Skeletal muscle cell (primary cell): ENCODE measurements around the gene L3MBTL2.

ENCODE experiments used
- DNase-seq: peaks from one replicate; pipeline ENCODE4 v3.0.0-alpha.2; 2010; ENCODE audit warnings: low read depth
- H3K4me3 ChIP-seq: 2 replicates; pipeline ENCODE4 v1.5.1; 2011; ENCODE audit warnings: low read depth, mild to moderate bottlenecking, control low read depth, low read length, moderate library complexity

The L3MBTL2 gene

DNA sequence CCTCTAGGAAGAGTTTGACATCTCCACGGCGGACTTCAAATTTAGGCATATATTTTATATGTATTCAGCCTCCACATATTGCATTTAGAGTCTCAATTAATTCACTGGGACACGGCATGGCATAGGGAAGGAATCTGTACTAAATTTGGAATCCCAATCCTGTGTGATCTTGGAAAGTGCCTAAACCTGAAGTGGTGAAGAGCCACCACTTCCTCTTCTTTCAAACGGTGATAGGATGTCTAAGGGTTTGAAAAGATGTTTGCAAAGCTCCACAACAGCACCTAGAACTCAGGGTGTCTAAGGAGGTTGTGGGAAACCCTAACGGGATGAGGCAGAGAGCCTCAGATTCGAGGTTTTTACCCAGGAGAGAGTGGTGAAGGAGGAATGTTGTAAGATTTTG lies 1.0 kb upstream of the L3MBTL2 start:
- no peak for DNase-seq
- H3K4me3 ChIP-seq: no peak overlapping the region

DNA sequence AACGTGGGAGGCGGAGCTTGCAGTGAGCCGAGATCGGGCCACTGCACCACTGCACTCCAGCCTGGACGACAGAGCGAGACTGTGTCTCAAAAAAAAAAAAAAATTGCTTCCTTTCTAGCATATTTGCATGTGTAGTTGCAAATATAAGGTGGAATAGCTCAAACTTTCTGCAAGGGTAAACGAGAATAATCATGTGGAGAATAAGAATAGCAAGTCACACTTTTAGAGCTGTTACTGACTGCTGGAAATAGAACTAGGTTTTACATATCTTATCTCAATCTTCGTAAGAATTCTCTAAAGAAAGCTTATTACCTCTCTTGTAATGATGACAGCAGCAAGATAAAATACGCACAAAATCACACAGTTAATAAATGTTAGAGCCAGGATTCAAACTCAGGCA lies 1.6 kb downstream of the L3MBTL2 start:
- DNase-seq: no peak
- no peak overlapping the region for H3K4me3 ChIP-seq

DNA sequence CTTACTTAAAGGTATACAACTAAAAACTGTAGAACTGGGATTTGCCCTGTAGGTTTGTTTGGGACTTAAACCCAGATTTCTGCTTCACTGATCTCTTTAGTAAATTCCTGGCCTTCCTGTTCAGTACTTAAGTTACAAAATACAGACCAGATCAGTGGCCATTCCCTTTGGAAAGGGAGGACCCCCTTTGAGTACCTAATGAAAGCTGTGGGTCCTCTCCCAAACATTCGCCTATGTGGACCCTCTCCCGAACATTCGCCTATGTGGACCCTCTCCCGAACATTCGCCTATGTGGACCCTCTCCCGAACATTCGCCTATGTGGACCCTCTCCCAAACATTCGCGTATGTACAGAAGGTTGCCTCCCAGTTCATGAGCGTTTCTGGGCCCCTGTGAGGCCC lies 10.3 kb downstream of the L3MBTL2 start:
- H3K4me3 ChIP-seq: no peak overlapping the region
- no peak for DNase-seq

DNA sequence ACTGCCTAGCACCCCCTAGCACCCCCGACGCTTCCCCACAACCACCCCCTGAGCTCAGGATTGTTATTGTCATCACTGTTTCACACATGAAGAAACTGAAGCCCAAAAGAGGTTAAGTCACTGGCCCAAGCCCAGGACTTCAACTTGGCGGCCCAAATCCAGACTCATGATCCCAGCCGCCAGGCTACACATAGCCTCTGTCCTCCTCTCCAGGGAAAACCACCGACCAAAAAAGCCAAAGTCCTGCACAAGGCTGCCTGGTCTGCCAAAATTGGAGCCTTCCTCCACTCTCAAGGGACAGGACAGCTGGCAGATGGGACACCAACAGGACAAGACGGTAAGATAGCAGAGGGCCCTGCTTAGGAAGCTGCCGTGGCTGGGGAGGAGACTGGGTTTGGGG lies 10.8 kb downstream of the L3MBTL2 start:
- H3K4me3 ChIP-seq: no peak overlapping the region
- no peak for DNase-seq

DNA sequence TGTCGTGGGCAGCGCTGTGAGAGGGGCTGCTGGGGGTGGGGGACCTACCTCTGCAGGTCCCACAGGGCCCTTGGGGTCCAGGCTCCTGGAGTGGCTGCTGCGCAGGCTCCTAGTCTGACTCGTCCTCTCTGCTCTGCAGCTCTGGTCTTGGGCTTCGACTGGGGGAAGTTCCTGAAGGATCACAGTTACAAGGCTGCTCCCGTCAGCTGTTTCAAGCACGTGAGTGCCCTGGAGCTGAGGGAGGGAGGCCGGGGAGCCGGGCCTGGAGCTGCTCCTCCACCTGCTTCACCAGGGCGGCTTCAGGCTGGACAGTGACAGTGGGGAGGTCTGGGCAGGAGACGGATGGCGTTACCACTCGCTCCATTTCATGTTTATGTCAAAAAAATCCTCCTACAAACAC lies 11.9 kb downstream of the L3MBTL2 start:
- peak overlapping the region; percentile 21 for H3K4me3 ChIP-seq
- no peak for DNase-seq

DNA sequence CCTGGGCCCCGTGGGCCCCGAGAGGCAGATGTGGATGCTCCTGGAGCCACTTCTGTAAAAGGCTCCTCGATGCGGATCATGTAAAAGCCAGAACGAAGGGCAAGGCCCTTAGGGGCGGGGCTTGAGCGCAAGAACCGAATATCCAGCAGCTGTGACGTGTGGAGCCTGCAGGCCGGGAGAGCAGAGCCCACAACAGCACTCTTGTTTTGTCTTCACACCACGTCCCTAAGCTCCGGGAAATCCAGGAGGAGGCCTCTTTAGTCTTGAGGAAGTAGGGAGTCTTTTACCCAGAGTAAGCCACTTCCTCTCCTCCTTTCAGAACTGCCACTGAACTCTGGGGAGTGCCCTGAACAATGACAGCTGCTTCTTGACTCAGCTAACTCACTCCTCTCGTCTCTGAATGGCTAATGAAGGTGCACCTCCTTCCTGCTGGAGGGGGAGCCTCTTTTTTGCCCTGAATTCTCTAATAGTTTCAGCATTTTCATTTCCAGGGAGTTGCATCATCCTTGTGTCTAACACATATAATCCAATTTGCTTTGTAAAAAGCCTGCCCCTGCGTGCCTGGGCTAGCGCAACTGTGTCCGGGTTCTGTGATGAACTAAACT lies 12.5 kb downstream of the L3MBTL2 start:
- peak overlapping the region; percentile 21 for H3K4me3 ChIP-seq
- peak; percentile 57 for DNase-seq

DNA sequence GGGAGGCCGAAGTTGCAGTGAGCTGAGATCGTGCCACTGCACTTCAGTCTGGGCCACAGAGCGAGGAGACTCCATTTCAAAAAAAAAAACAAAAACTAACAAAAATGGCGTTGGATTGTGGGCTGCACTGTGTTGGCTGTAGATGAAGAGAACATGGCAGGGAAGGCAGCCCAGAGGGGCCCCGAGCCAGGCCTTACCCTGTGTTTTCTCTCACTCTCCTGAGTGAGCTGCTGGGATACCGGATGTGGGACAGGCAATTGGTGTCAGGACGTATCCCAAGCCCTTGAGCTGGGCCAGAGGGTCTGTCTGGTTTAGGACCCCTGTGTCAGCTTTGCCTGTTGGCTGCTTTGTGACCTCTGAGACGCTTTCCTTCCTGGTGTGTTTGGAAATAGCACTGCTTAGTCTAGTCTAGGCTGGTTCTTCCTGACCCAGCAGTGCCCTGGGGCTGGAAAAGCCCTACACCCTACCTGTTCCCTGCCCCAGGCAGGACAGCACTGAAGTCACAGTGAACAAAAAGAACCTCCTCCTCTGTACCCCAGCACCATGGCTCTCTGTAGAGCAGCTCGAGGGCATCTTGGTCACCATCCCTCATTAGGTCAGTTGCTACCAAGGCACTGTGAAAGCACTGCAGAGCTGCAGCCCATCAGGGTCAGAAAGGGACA lies 17.9 kb downstream of the L3MBTL2 start:
- H3K4me3 ChIP-seq: no peak overlapping the region
- no peak for DNase-seq

DNA sequence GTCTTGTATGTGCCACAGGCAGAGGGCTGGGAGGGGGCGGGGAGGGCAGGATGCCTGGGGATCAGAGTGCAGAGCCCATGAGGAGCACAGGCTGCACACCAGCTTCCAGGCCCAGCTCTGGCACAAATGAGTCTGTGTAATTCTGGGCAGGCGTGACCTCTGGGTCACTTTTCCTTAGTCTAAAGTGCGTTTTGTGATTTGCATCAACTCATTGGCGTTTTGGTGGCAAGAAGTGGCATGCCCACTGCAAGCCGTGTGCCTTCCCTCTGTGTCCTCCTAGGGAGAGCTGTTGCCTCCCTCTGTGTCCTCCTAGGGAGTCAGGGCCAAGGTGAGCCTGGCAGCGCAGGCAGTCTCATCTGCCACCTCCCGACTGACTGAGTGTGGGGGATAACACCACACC lies 18.4 kb downstream of the L3MBTL2 start:
- no peak overlapping the region for H3K4me3 ChIP-seq
- DNase-seq: no peak

DNA sequence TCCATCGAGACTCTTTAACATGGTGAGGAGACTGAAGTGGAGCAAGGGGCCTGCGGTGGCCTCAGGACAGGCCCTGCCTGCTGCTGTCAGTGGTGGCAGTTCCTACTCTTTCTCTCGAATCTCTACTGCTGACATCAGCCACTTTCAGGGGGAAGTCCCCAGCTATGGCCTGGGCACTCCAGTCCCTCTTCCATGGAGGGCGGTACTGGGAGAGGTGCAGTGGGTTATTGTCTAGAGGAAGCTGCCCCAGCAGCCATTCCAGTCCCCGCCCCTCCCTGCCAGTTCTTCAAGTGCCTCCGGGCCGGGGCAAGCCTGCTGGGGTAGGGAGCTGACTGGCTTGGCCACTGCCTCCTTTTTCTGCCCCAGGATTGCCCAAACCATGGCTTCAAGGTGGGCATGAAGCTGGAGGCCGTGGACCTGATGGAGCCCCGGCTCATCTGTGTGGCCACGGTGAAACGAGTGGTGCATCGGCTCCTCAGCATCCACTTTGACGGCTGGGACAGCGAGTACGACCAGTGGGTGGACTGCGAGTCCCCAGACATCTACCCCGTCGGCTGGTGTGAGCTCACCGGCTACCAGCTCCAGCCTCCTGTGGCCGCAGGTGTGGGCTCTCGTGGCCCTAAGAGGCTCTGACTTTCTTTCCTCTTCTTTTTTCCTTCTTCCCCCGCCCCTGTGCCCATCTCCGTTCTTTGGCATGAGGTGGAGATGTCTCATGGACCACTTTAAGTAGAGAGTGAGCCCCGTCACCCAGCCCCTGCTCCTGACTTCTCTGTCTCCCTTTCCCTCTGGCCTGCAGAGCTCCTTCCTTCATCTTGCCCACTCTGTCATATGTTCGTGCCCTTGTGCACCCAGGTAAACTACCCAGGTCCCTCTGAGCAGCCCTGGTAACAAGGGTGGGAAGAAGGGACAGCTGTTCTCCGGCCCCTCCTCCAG lies 21.9 kb downstream of the L3MBTL2 start:
- no peak for DNase-seq
- H3K4me3 ChIP-seq: no peak overlapping the region

DNA sequence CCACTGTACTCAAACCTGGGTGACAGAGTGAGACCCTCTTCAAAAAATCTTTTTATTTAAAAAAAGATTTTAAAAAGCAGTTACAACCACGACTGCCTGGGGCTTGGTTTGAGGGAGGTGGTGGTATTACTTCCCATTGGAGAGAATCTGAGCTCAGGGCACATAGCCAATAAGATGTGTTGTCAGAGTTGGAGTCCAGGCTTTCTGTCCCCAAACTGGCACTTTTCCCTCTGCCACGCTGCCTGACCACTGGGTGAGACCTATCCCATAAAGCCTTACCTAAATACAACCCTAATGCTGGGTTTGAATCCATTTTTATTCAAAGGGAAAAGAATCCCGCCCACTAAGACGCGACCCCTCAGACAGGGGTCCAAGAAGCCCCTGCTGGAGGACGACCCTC lies 24.1 kb downstream of the L3MBTL2 start:
- no peak overlapping the region for H3K4me3 ChIP-seq
- no peak for DNase-seq

DNA sequence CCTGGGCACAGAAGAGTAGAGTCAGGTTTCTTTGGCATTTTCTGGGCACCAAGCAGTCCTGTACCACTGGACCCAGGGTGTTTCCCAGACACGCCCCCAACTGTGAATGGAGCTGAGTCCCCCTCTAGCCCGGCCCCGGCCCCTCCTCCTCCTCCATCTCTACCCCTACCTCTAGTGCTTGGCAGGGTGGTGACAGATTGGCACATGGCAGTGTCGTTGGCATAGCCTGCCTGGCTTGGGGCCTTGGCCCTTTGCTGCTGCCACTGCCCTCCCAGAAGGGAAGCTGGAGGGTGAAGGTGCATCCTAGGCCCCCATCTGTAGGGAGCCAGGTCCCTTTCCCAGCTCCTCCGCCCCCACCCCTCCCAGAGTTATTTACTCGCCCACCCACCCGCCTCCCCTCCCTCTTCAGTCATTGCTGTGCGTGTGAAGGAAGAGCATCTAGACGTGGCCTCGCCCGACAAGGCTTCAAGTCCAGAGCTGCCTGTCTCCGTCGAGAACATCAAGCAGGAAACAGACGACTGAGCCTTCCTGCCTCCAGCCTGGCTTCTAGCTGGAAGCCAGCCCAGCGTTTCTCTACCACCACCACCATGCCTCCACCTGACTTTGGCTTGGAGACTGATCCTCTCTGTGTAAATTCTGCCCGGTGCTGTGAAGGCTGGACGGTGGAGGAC lies 24.8 kb downstream of the L3MBTL2 start:
- H3K4me3 ChIP-seq: no peak overlapping the region
- no peak for DNase-seq

DNA sequence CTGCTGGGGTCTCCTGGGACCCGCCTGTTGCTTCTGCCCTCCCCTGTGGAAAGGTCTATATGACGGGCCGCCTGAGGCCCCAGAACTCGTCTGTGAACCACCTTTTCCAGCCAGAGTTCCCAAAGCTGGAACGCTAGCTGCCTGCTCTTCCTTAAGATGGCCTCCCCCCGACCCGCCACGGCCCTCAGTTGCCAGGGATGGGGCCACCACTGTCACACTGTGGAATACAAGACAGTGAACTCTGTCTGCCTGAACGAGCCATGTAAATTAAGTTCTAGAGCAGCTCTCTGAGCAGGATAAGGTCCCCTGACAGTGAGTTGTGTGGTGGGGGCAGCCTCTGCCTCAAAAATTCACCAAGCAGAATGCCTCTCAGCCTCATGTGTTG lies 25.3 kb downstream of the L3MBTL2 start:
- no peak overlapping the region for H3K4me3 ChIP-seq
- DNase-seq: no peak

DNA sequence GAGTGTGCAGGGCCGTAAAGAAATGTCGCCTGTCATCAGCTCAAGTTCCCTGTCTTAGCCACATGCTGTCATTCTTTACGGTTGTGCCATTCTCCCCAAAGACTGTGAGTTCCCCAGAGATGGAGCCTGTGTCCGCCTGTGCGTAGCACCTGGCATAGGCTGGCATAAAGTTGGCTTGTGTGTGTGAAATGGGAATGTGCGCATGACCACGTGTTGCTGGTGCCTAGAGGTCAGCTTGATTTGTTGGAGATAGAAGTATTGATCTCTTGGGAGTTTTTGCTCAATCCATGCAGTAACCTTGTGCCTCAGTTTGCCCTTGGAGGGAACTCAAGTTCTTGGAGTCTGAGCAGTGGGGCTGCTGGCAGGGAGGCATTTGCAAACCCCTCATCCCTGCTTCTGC lies 26.3 kb downstream of the L3MBTL2 start:
- DNase-seq: no peak
- no peak overlapping the region for H3K4me3 ChIP-seq

DNA sequence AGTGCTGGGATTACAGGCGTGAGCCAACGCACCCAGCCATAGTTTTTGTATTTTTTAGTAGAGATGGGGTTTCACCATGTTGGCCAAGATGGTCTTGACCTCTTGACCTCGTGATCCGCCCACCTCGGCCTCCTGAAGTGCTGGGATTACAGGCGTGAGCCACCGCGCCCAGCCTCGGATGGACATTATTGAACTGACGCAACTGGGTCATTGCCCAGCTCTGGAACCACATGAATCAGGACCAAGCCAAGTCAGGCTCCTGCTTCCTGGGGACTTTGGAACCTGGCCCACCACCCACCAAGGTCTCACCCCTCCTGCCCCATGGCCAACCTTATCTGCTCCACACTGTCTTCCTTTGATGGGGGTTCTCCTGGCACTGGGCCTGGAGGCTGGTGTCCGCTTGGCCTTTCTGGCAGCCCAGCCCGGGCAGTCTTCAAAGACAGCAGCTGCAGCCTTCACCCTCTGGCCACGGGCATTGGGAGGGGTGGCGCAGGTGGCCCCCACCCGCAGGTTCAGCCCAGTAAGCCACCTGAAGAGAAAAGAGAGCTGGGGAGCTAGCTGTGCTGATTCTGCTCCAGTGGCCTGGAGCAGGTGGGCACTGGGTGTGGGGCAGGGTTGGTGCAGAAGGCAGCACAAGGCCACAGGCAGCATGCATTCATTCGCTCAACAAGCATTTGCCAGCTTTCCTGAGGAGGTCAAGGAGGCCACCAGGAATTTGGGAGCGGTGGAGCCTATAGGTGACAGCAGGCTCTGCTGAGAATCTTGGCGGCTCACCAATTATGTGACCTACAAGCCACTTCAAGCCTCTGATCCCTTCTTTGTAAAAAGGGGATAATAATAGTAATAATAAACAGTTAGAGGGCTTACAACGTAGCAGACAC lies 29.9 kb downstream of the L3MBTL2 start:
- no peak for DNase-seq

DNA sequence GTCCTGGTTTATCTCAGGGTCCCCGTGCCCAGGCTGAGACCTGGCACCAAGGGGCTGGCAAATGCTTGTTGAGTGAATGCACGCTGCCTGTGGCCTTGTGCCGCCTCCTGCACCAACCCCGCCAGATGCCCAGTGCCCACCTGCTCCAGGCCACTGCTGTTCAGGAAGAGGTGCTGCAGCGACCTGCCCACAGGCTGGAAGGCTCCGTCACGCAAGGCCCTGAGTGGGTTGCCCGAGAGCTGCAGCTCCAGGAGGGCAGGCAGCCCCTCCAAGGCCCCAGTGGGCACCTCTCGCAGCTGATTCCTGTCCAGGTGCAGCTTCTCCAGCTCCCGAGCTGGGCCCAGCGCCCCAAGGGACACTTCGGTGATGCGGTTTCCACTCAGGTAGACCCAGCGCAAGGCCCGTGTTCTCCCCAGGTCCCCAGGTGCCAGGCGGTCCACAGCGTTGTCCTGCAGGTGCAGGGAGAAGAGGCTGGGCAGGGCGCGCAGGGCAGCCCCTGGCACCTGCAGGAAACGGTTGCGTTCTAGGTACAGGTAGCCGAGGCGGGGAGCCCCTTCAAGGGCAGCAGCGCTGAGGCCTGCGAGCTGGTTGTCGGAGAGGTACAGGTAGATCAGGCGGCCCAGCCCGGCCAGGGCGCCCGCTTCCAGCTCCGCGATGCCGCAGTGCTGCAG lies 32.1 kb downstream of the L3MBTL2 start:
- DNase-seq: no peak
- H3K4me3 ChIP-seq: peak overlapping the region; percentile 41

More for the DNA sequence above, 29.9 kb downstream of the L3MBTL2 start:
- no peak overlapping the region for H3K4me3 ChIP-seq

DNA sequence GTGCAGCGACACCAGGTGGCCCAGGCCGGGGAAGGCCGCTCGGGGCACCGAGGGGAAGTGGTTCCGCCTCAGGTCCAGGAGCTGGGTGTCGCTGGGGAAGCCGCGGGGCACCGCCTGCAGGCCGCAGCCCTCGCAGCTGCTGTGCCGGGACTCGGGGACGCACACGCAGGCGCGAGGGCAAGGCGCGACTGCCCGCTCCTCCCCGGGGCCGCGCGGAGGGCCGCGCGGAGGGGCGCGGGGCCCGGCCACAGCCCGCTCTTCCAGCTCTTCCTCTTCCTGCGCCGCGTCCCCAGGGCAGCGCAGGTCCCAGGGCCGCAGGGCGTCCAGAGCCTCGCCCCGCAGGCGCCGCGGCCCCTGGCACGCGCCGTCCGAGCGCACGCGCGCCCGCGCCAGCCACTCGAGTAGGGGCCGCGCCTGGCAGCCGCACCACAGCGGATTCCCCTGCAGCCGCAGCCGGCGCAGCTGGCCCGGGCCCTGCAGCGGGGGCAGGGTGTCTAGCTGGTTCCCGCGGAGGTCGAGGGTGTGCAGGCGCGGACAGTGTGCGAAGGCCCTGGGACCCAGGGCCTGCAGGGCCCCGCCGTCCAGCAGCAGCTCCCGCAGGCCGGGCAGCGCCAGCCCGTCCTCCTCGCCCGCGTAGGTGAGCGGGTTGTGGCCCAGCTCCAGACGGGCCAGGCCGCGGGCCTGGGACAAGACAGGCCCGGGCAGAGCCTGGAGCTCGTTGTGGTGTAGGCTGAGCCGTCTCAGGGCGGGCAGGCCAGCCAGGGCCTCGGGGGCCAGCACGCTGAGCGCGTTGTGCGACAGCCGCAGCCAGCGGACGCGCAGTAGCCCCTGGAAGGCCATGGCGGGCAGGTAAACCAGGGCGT lies 32.8 kb downstream of the L3MBTL2 start:
- no peak for DNase-seq
- peak overlapping the region; percentile 41 for H3K4me3 ChIP-seq

DNA sequence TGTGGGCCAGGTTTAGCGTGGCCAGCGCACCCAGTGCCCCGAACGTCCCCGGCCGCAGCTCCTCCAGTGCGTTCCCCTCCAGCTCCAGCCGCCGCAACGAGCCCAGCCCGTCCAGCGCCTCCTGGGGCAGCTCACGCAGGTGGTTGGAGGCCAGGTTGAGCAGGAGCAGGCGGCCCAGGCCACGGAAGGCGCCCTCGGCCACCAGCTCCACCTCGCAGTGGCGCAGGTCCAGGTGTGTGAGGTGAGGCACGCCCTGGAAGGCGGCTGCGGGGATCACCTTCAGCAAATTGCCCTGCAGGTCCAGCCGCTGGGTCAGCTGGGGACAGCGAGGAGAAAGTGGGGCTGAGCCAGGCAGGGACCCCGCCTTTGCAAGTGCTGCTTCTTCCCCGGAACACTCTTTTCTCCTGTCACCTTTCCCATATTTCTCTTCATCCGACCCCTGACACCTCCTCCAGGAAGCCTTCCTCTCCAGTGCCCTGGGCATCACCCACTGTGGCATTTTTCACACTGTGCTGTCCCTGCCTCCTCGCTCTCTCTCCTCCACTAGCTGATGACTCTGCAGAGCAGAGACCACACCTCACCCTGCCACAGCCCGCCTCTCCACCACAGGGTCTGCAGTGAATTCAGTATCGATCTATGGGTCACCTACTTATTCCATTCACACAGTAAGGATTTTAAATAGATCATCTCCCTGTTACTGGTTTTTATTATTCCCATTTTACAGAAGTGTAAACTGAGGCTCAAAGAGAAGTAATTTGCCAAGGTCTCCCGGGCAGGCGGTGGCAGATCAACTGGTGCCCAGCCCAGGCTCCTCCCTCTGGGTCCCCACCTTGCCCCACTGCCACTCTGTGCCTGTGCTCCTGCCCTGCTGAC lies 33.7 kb downstream of the L3MBTL2 start:
- DNase-seq: no peak
- peak overlapping the region; percentile 41 for H3K4me3 ChIP-seq
